Kidney epithelial cell (primary cell): ENCODE results near the gene IRF2. TPM values are rescaled to one million over a fixed set of nuclear protein-coding genes. Genes with fewer than 3 reads are reported as not detected.

ENCODE experiments used
- DNase-seq: peaks from one replicate; pipeline ENCODE4 v3.0.0-alpha.2; 2010; ENCODE audit warnings: low read depth
- H3K27me3 ChIP-seq: 2 replicates; pipeline ENCODE4 v1.6.0; 2011; ENCODE audit warnings: low read length; ENCODE audit not compliant: control insufficient read depth, insufficient read depth
- H3K36me3 ChIP-seq: 2 replicates; pipeline ENCODE4 v1.5.1; 2011; ENCODE audit warnings: low read length; ENCODE audit not compliant: control insufficient read depth, insufficient read depth
- H3K4me3 ChIP-seq: 2 replicates; pipeline ENCODE4 v1.5.1; 2011; ENCODE audit warnings: low read depth, mild to moderate bottlenecking, control low read depth, low read length
- total RNA-seq: library from RNA; depleted of rRNA; stranded (reverse); fragments of >200 nt; gene quantifications from 2 replicates; pipeline ENCODE4 v1.2.3, GENCODE V29; 2015
- TF ChIP-seq, protein P1 (sequence below): IDR thresholded peaks from 2 replicates; pipeline ENCODE4 v1.5.1; 2011; ENCODE audit warnings: mild to moderate bottlenecking, moderate library complexity, low read length, control low read depth, inconsistent platforms; ENCODE audit not compliant: insufficient read depth, poor library complexity, severe bottlenecking

The IRF2 gene
- total RNA-seq, 1 donor from 2014 or later = 30.4 TPM

DNA sequence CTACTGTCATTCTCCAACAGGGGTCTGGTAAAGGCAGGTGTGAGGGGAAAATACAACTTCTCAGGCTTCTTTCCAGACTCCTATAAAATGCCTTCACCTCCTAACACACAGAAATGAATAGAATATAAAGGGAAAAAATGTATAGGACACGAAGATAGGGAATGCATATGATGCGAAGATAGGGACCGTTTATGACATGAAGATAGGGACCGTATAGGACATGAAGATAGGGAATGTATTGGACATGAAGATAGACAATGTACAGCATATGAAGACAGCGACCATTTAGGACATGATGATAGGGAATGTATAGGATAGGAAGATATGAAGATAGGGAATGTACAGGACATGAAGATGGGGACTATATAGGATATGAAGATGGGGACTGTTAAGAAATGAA, 10.5 kb downstream of the IRF2 start:
- no peak for DNase-seq
- H3K36me3 ChIP-seq = no peaks in the 10 kb centered on the region

DNA sequence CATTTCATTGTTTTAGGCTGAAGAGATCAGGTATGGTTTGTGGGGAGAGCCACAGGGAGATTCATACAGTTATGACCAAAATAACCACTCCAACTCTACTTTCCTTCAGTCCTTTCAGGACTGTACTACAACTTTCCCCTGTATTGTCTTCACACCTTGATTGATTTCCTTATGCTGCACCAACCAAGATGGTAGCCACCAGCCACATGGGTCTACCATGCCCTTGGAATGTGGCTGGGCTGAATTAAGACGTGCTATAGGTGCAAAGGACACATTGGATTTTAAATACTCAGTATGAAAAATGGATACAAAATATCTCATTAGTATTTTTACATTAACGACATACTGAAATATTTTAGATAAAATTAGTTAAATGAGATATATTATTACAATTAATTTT, 11.2 kb downstream of the IRF2 start:
- no peak for DNase-seq
- Histone ChIP-seq H3K27me3 (no peaks in the 10 kb centered on the region), H3K4me3 (no peak overlapping the region), H3K36me3 (no peaks in the 10 kb centered on the region)
- TF ChIP-seq, protein P1, sequence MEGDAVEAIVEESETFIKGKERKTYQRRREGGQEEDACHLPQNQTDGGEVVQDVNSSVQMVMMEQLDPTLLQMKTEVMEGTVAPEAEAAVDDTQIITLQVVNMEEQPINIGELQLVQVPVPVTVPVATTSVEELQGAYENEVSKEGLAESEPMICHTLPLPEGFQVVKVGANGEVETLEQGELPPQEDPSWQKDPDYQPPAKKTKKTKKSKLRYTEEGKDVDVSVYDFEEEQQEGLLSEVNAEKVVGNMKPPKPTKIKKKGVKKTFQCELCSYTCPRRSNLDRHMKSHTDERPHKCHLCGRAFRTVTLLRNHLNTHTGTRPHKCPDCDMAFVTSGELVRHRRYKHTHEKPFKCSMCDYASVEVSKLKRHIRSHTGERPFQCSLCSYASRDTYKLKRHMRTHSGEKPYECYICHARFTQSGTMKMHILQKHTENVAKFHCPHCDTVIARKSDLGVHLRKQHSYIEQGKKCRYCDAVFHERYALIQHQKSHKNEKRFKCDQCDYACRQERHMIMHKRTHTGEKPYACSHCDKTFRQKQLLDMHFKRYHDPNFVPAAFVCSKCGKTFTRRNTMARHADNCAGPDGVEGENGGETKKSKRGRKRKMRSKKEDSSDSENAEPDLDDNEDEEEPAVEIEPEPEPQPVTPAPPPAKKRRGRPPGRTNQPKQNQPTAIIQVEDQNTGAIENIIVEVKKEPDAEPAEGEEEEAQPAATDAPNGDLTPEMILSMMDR = no peak

More for the DNA sequence above, 10.5 kb downstream of the IRF2 start:
- TF ChIP-seq, protein P1 = no peak
- Histone ChIP-seq H3K4me3 (no peak overlapping the region), H3K27me3 (no peaks in the 10 kb centered on the region)

- DNase-seq = no peak
- Histone ChIP-seq H3K27me3 (no peaks in the 10 kb centered on the region), H3K4me3 (no peak overlapping the region), H3K36me3 (no peaks in the 10 kb centered on the region)
- TF ChIP-seq, protein P1 = no peak
Measured at GRCh38 chr4:184462724-184463123, 11.6 kb downstream of the IRF2 start.

GRCh38 chr4:184461711-184462441, 12.5 kb downstream of the IRF2 start:
- TF ChIP-seq, protein P1 = no peak
- H3K36me3 ChIP-seq = no peaks in the 10 kb centered on the region
- no peak overlapping the region for H3K4me3 ChIP-seq
- H3K27me3 ChIP-seq = no peaks in the 10 kb centered on the region
- no peak for DNase-seq

- Histone ChIP-seq H3K36me3 (no peaks in the 10 kb centered on the region), H3K27me3 (no peaks in the 10 kb centered on the region), H3K4me3 (no peak overlapping the region)
- no peak for DNase-seq
- TF ChIP-seq, protein P1 = no peak
Measured at GRCh38 chr4:184460499-184461285, 13.7 kb downstream of the IRF2 start.
